ENCODE results near the gene BICC1.
"Not testable (repeated sequence)": the region's sequence is repeated elsewhere in the genome, so short reads cannot be mapped to it uniquely, and the experiment has no call there.

Gene BICC1

GRCh38 chr10:58856508-58857240 is 344.0 kb downstream of the BICC1 start:
- H3K4me3 ChIP-seq (ENCODE audit: low read depth, low read length) = no peak overlapping the region
- no peak for DNase-seq (ENCODE audit: low read depth)
- no peak for TF ChIP-seq POLR2A (IDR thresholded peaks at IDR 0.05; ENCODE audit: extremely low read depth, insufficient read length)
- no peak for TF ChIP-seq MYC (IDR thresholded peaks at IDR 0.05; ENCODE audit: low read depth, low read length)
- no peak for TF ChIP-seq CTCF (IDR thresholded peaks at IDR 0.05; ENCODE audit: low read depth, low read length)
- no peak for TF ChIP-seq MAX (IDR thresholded peaks at IDR 0.05; ENCODE audit: low read depth, low read length)

GRCh38 chr10:58857251-58857805 is 344.7 kb downstream of the BICC1 start:
- TF ChIP-seq MYC (IDR thresholded peaks at IDR 0.05; ENCODE audit: low read depth, low read length) (no peak), POLR2A (IDR thresholded peaks at IDR 0.05; ENCODE audit: extremely low read depth, insufficient read length) (no peak), MAX (IDR thresholded peaks at IDR 0.05; ENCODE audit: low read depth, low read length) (no peak), CTCF (IDR thresholded peaks at IDR 0.05; ENCODE audit: low read depth, low read length) (no peak)
- no peak overlapping the region for H3K4me3 ChIP-seq (ENCODE audit: low read depth, low read length)
- no peak for DNase-seq (ENCODE audit: low read depth)

- DNase-seq (ENCODE audit: low read depth); H3K4me3 ChIP-seq (ENCODE audit: low read depth, low read length): not testable (repeated sequence)
These were observed 345.5 kb downstream of the BICC1 start for GRCh38 chr10:58858123-58858522.

GRCh38 chr10:58859526-58859925 is 346.9 kb downstream of the BICC1 start:
- DNase-seq (ENCODE audit: low read depth) = no peak
- TF ChIP-seq CTCF (IDR thresholded peaks at IDR 0.05; ENCODE audit: low read depth, low read length) (no peak), MYC (IDR thresholded peaks at IDR 0.05; ENCODE audit: low read depth, low read length) (no peak), MAX (IDR thresholded peaks at IDR 0.05; ENCODE audit: low read depth, low read length) (no peak), POLR2A (IDR thresholded peaks at IDR 0.05; ENCODE audit: extremely low read depth, insufficient read length) (no peak)
- H3K4me3 ChIP-seq (ENCODE audit: low read depth, low read length) = no peak overlapping the region

GRCh38 chr10:58867683-58868082 is 355.0 kb downstream of the BICC1 start:
- no peak for TF ChIP-seq POLR2A (IDR thresholded peaks at IDR 0.05; ENCODE audit: extremely low read depth, insufficient read length)
- TF ChIP-seq CTCF (IDR thresholded peaks at IDR 0.05; ENCODE audit: low read depth, low read length) = no peak
- TF ChIP-seq MAX (IDR thresholded peaks at IDR 0.05; ENCODE audit: low read depth, low read length) = no peak
- TF ChIP-seq MYC (IDR thresholded peaks at IDR 0.05; ENCODE audit: low read depth, low read length) = no peak
- H3K4me3 ChIP-seq (ENCODE audit: low read depth, low read length) = no peak overlapping the region
- no peak for DNase-seq (ENCODE audit: low read depth)

- DNase-seq (ENCODE audit: low read depth) = no peak
- H3K4me3 ChIP-seq (ENCODE audit: low read depth, low read length) = no peak overlapping the region
- no peak for TF ChIP-seq POLR2A (IDR thresholded peaks at IDR 0.05; ENCODE audit: extremely low read depth, insufficient read length)
- TF ChIP-seq CTCF (IDR thresholded peaks at IDR 0.05; ENCODE audit: low read depth, low read length) = no peak
- no peak for TF ChIP-seq MAX (IDR thresholded peaks at IDR 0.05; ENCODE audit: low read depth, low read length)
- no peak for TF ChIP-seq MYC (IDR thresholded peaks at IDR 0.05; ENCODE audit: low read depth, low read length)
These were observed 356.2 kb downstream of the BICC1 start for GRCh38 chr10:58868736-58869435.
